Bronchial epithelial cell (primary cell): ENCODE results near the gene GBP6. TPM values are rescaled to one million over a fixed set of nuclear protein-coding genes. Genes with fewer than 3 reads are reported as not detected.
"Not testable (repeated sequence)": the region's sequence is repeated elsewhere in the genome, so short reads cannot be mapped to it uniquely, and the experiment has no call there.

Experiments
- DNase-seq: peaks from one replicate; pipeline ENCODE4 v3.0.0-alpha.2; 2010; ENCODE audit warnings: low read depth
- FAIRE-seq: peaks from 2 replicates; lab custom pipeline; 2011; peaks lifted over from hg19 to GRCh38; lab: Jason Lieb, UNC
- H3K27me3 ChIP-seq: 2 replicates; pipeline ENCODE4 v1.5.1; 2011; ENCODE audit warnings: low read length; ENCODE audit not compliant: control insufficient read depth, insufficient read depth
- H3K36me3 ChIP-seq: 2 replicates; pipeline ENCODE4 v1.5.1; 2011; ENCODE audit warnings: low read length; ENCODE audit not compliant: control insufficient read depth, insufficient read depth
- H3K4me3 ChIP-seq: 2 replicates; pipeline ENCODE4 v1.5.1; 2011; ENCODE audit warnings: mild to moderate bottlenecking, low read depth, low read length, control low read depth
- total RNA-seq: library from RNA; depleted of rRNA; stranded (reverse); fragments of >200 nt; gene quantifications from 2 replicates; pipeline ENCODE4 v1.2.1, GENCODE V29; 2014
- TF ChIP-seq, protein P1 (sequence below): IDR thresholded peaks from 2 replicates; pipeline ENCODE4 v1.5.1; 2011; ENCODE audit warnings: mild to moderate bottlenecking, moderate library complexity, low read length, control low read depth, inconsistent platforms; ENCODE audit not compliant: insufficient read depth, severe bottlenecking

The GBP6 gene
- total RNA-seq, 1 donor from 2014 or later: 12.4 TPM

DNA sequence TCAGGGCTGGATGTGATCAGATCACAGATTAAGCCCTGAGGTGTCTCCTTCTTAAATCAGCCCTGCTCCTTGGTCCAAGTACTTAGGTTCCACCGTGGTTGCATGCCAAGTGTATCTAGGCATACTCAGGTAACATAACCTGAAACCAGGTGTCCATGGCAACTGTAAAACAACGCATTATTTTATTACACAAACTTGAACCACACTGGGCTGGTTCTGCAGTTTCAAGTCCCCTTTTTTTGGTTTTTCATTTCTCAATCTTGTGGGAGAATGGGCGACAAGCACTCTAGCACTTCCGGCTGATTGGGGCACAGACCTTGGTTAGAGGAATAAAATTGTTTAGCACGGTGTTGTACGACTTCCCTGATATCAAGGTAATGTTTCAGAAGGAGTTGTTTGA lies 65.2 kb downstream of the GBP6 start:
- DNase-seq: no peak
- TF ChIP-seq, protein P1, sequence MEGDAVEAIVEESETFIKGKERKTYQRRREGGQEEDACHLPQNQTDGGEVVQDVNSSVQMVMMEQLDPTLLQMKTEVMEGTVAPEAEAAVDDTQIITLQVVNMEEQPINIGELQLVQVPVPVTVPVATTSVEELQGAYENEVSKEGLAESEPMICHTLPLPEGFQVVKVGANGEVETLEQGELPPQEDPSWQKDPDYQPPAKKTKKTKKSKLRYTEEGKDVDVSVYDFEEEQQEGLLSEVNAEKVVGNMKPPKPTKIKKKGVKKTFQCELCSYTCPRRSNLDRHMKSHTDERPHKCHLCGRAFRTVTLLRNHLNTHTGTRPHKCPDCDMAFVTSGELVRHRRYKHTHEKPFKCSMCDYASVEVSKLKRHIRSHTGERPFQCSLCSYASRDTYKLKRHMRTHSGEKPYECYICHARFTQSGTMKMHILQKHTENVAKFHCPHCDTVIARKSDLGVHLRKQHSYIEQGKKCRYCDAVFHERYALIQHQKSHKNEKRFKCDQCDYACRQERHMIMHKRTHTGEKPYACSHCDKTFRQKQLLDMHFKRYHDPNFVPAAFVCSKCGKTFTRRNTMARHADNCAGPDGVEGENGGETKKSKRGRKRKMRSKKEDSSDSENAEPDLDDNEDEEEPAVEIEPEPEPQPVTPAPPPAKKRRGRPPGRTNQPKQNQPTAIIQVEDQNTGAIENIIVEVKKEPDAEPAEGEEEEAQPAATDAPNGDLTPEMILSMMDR: no peak
- H3K36me3 ChIP-seq: no peaks in the 10 kb centered on the region
- no peaks in the 10 kb centered on the region for H3K27me3 ChIP-seq
- H3K4me3 ChIP-seq: no peak overlapping the region
- FAIRE-seq: no peak

DNA sequence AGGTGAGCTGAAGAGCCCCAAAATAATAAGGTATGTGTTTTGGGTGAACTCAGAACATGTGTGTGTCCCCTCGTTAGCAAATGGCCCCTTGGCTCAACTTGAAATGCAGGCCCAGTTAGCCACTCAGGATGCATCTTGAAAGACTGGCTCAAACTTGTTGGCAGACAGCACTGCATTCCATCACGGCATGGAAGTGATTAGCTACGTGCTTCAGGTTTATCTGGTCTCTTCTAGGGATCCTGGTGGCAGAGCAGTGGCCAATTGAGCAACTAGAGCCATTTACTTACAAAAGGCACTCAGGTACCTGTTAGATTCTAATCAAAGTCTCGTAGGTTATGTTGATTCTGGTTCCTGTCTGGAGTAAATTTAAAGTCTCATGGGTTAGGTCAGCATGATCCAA lies 65.8 kb downstream of the GBP6 start:
- DNase-seq: not testable (repeated sequence)
- FAIRE-seq: peak; percentile 99

DNA sequence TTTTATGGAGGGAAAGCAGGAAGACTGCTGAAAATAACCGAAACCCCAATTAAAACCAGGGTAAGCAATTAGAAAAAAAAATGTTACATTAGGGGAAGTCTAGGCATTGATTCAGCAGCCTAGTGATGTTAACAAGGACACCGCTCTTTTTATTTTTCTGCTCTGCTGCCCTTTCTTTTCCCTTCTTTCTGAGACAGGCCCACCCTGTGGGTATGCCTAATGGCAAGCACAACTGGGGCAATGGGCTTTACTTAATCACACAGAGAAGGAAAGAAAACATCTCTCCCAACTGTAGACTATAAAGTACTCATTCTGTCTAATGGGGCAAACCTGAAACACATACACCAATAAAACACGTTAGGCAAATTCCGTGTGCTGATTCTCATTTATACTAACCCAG lies 69.6 kb downstream of the GBP6 start:
- no peak for FAIRE-seq
- Histone ChIP-seq H3K4me3 (no peak overlapping the region), H3K36me3 (no peaks in the 10 kb centered on the region), H3K27me3 (no peaks in the 10 kb centered on the region)
- no peak for DNase-seq
- TF ChIP-seq, protein P1: no peak

More for the DNA sequence above, 65.8 kb downstream of the GBP6 start:
- H3K4me3 ChIP-seq, H3K27me3 ChIP-seq, H3K36me3 ChIP-seq: not testable (repeated sequence)

DNA sequence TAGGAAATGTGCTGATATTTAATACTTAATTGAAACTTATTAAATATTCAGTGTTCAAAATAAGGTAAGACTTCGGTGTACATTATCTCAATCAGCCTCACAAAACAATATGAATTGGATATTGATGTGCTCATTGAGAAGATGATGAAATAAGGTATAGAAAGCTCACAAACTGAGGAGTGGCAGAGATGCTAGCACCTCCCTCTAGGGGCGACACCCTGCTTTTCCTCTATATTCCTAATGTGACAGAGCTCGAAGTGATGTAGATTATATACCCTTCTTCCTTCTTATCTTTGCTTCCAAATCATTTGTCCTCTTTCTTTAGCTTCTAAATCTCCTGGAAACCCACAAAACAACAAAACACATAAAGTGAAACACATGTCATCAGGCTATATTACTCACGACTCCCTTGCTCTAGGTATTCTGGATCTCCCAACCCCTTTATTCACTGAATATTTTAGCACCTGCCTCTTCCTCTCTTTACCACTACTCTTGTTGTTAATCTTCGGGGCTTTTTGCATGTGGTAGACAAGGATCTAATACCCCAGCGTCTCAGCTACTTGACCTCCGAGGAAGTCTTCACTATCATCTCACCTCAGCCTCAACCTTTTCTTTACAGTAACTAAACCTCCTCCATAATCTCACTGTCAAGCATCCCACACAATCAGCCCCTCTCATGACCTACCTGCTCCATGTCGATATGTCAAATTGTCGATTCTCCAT lies 70.4 kb downstream of the GBP6 start:
- not testable (repeated sequence) for H3K36me3 ChIP-seq, H3K27me3 ChIP-seq, H3K4me3 ChIP-seq, DNase-seq
- FAIRE-seq: peak; percentile 88

Other genes with a start within 250 kb of the GBP6 start
- 0.79 and 1.8 TPM in 2 replicates for gene GBP2, start 237.9 kb upstream of the GBP6 start, total RNA-seq
- not detected in 2 replicates for gene GBP7, start 188.1 kb upstream of the GBP6 start, total RNA-seq
- under 0.01 TPM in 2 replicates for gene GBP4, start 165.1 kb upstream of the GBP6 start, total RNA-seq
- gene GBP5, start 91.2 kb upstream of the GBP6 start, total RNA-seq: 0.26 and 0.77 TPM in 2 replicates
- gene LRRC8B, start 160.8 kb downstream of the GBP6 start, total RNA-seq: 7.6 and 17.5 TPM in 2 replicates